Hepatocyte (in vitro differentiated cells): ENCODE results near the gene SLC5A7. TPM values are rescaled to one million over a fixed set of nuclear protein-coding genes. Genes with fewer than 3 reads are reported as not detected.

Experiments used
- DNase-seq: peaks from one replicate; pipeline ENCODE4 v3.0.0-alpha.2; 2016; ENCODE audit warnings: low spot score
- H2AFZ ChIP-seq: fragments of 200-600 bp; sonication (generic); 2 replicates; pipeline ENCODE4 v1.6.0; 2016; ENCODE audit warnings: antibody characterized with exemption, mild to moderate bottlenecking
- H3K27ac ChIP-seq: fragments of 200-600 bp; sonication (generic); 2 replicates; pipeline ENCODE4 v1.5.1; 2016; ENCODE audit warnings: mild to moderate bottlenecking
- H3K27me3 ChIP-seq: fragments of 200-600 bp; sonication (generic); 2 replicates; pipeline ENCODE4 v1.6.1; 2016
- H3K36me3 ChIP-seq: fragments of 200-600 bp; sonication (generic); replicated peaks from 2 replicates; pipeline ENCODE4 v1.5.1; 2016; ENCODE audit warnings: low read depth; ENCODE audit not compliant: insufficient read depth
- H3K4me1 ChIP-seq: fragments of 200-600 bp; sonication (generic); 2 replicates; pipeline ENCODE4 v1.5.1; 2016; ENCODE audit warnings: mild to moderate bottlenecking, moderate library complexity; ENCODE audit not compliant: insufficient read depth
- H3K4me2 ChIP-seq: fragments of 200-600 bp; sonication (generic); 2 replicates; pipeline ENCODE4 v1.6.0; 2016
- H3K4me3 ChIP-seq: fragments of 200-600 bp; sonication (generic); 2 replicates; pipeline ENCODE4 v1.5.1; 2016; ENCODE audit warnings: mild to moderate bottlenecking
- H3K79me2 ChIP-seq: fragments of 200-600 bp; sonication (generic); 2 replicates; pipeline ENCODE4 v1.6.0; 2017; ENCODE audit warnings: mild to moderate bottlenecking
- H3K9me2 ChIP-seq: fragments of 200-600 bp; sonication (generic); replicated peaks from 2 replicates; pipeline ENCODE4 v1.6.0; 2017; ENCODE audit warnings: mild to moderate bottlenecking; ENCODE audit not compliant: insufficient read depth
- H3K9me3 ChIP-seq: fragments of 200-600 bp; sonication (generic); 2 replicates; pipeline ENCODE4 v1.5.1; 2016; ENCODE audit warnings: low read depth, mild to moderate bottlenecking
- H4K20me1 ChIP-seq: fragments of 200-600 bp; sonication (generic); 2 replicates; pipeline ENCODE4 v1.6.0; 2016; ENCODE audit warnings: mild to moderate bottlenecking; ENCODE audit not compliant: insufficient read depth, poor library complexity, severe bottlenecking
- CTCF ChIP-seq: fragments of 200-600 bp; sonication (generic); IDR thresholded peaks from 2 replicates; pipeline ENCODE4 v1.5.1; 2016; ENCODE audit warnings: antibody characterized with exemption, mild to moderate bottlenecking; ENCODE audit not compliant: poor library complexity
- EZH2 ChIP-seq: fragments of 200-600 bp; sonication (generic); IDR thresholded peaks from 2 replicates; pipeline ENCODE4 v1.6.1; 2016; ENCODE audit warnings: antibody characterized with exemption, mild to moderate bottlenecking, borderline replicate concordance
- EZH2phosphoT487 ChIP-seq: fragments of 200-600 bp; sonication (generic); IDR thresholded peaks from one replicate; pipeline ENCODE4 v1.6.1; 2018; ENCODE audit warnings: antibody characterized with exemption, mild to moderate bottlenecking, low read depth, moderate library complexity; ENCODE audit not compliant: unreplicated experiment, severe bottlenecking
- WGBS: methylation state at CpG from one replicate; pipeline ENCODE4 v1.1.6; 2016; ENCODE audit warnings: low lambda C conversion rate; ENCODE audit errors: missing lambda C conversion rate; 5-methylcytosine and 5-hydroxymethylcytosine counted together
- polyA plus RNA-seq: library from polyadenylated mRNA; unstranded; fragments of >200 nt; fragmentation: Nextera tagmentation; extraction: Ambion mirVana; gene quantifications from 2 replicates; pipeline ENCODE4 v1.2.1, GENCODE V29; 2016
- total RNA-seq: library from RNA; depleted of rRNA; stranded (reverse); fragments of >200 nt; gene quantifications from 2 replicates; pipeline ENCODE4 v1.2.3, GENCODE V29; 2014

The SLC5A7 gene
- total and polyA plus RNA-seq, 2 experiments from 2014 or later, result 0.03 TPM; not detected in 1

- TF ChIP-seq EZH2phosphoT487, result no peak
- no peak for TF ChIP-seq EZH2
- no peak for TF ChIP-seq CTCF
- no peak overlapping the region for H3K27ac ChIP-seq
- H3K9me3 ChIP-seq, result no peaks in the 10 kb centered on the region
- H3K36me3 ChIP-seq, result no peaks in the 10 kb centered on the region
- H3K4me3 ChIP-seq, result no peak overlapping the region
- H3K79me2 ChIP-seq, result no peaks in the 10 kb centered on the region
- no peak overlapping the region for H3K4me2 ChIP-seq
- no peak for DNase-seq
- H4K20me1 ChIP-seq, result no peaks in the 10 kb centered on the region
- H3K4me1 ChIP-seq, result no peaks in the 10 kb centered on the region
- H3K9me2 ChIP-seq, result no peaks in the 10 kb centered on the region
- WGBS, result 93% methylated on average over 10 of the region's 10 CpGs
- H2AFZ ChIP-seq, result no peak overlapping the region
- peaks cover 54% of the 10 kb centered on the region for H3K27me3 ChIP-seq
These were observed 1.8 kb downstream of the SLC5A7 start for GRCh38 chr2:107988108-107988507.

- no peak overlapping the region for H2AFZ ChIP-seq
- no peak overlapping the region for H3K4me3 ChIP-seq
- H3K27ac ChIP-seq, result no peak overlapping the region
- H3K9me3 ChIP-seq, result no peaks in the 10 kb centered on the region
- no peaks in the 10 kb centered on the region for H3K4me1 ChIP-seq
- no peak overlapping the region for H3K4me2 ChIP-seq
- 84% methylated on average over 6 of the region's 6 CpGs for WGBS
- H3K9me2 ChIP-seq, result no peaks in the 10 kb centered on the region
- no peaks in the 10 kb centered on the region for H3K79me2 ChIP-seq
- no peaks in the 10 kb centered on the region for H4K20me1 ChIP-seq
- TF ChIP-seq EZH2 (no peak), EZH2phosphoT487 (no peak), CTCF (no peak)
- no peaks in the 10 kb centered on the region for H3K36me3 ChIP-seq
- H3K27me3 ChIP-seq, result peaks cover 47% of the 10 kb centered on the region
- no peak for DNase-seq
These were observed 3.1 kb downstream of the SLC5A7 start for GRCh38 chr2:107989445-107989844.

GRCh38 chr2:107990718-107991117 is 4.4 kb downstream of the SLC5A7 start:
- no peaks in the 10 kb centered on the region for H4K20me1 ChIP-seq
- no peaks in the 10 kb centered on the region for H3K79me2 ChIP-seq
- H3K4me2 ChIP-seq, result no peak overlapping the region
- no peak overlapping the region for H2AFZ ChIP-seq
- H3K27me3 ChIP-seq, result peaks cover 34% of the 10 kb centered on the region
- DNase-seq, result no peak
- H3K9me2 ChIP-seq, result no peaks in the 10 kb centered on the region
- H3K27ac ChIP-seq, result no peak overlapping the region
- H3K36me3 ChIP-seq, result no peaks in the 10 kb centered on the region
- H3K4me1 ChIP-seq, result no peaks in the 10 kb centered on the region
- no peak for TF ChIP-seq CTCF
- H3K9me3 ChIP-seq, result no peaks in the 10 kb centered on the region
- H3K4me3 ChIP-seq, result no peak overlapping the region

- no peak overlapping the region for H3K27ac ChIP-seq
- no peaks in the 10 kb centered on the region for H4K20me1 ChIP-seq
- H3K4me2 ChIP-seq, result no peak overlapping the region
- no peak for TF ChIP-seq EZH2phosphoT487
- TF ChIP-seq CTCF, result no peak
- TF ChIP-seq EZH2, result no peak
- no peaks in the 10 kb centered on the region for H3K79me2 ChIP-seq
- H2AFZ ChIP-seq, result no peak overlapping the region
- WGBS, result 71% methylated on average over 1 of the region's 1 CpG
- H3K36me3 ChIP-seq, result no peaks in the 10 kb centered on the region
- no peaks in the 10 kb centered on the region for H3K4me1 ChIP-seq
- no peak overlapping the region for H3K4me3 ChIP-seq
- H3K9me2 ChIP-seq, result no peaks in the 10 kb centered on the region
- no peaks in the 10 kb centered on the region for H3K9me3 ChIP-seq
- peaks cover 20% of the 10 kb centered on the region for H3K27me3 ChIP-seq
- DNase-seq, result no peak
These were observed 5.7 kb downstream of the SLC5A7 start for GRCh38 chr2:107992069-107992468.
